Bronchial epithelial cell (primary cell): ENCODE data around the gene RASL10A. TPM values are rescaled to one million over a fixed set of nuclear protein-coding genes. Genes with fewer than 3 reads are reported as not detected.
A peak's percentile ranks its signal among the peaks of the same experiment; 100 is the strongest.

ENCODE experiments used
- DNase-seq: peaks from one replicate; pipeline ENCODE4 v3.0.0-alpha.2; 2010; ENCODE audit warnings: low read depth
- FAIRE-seq: peaks from 2 replicates; lab custom pipeline; 2011; peaks lifted over from hg19 to GRCh38; lab: Jason Lieb, UNC
- H3K27me3 ChIP-seq: 2 replicates; pipeline ENCODE4 v1.5.1; 2011; ENCODE audit warnings: low read length; ENCODE audit not compliant: control insufficient read depth, insufficient read depth
- H3K36me3 ChIP-seq: 2 replicates; pipeline ENCODE4 v1.5.1; 2011; ENCODE audit warnings: low read length; ENCODE audit not compliant: control insufficient read depth, insufficient read depth
- H3K4me3 ChIP-seq: 2 replicates; pipeline ENCODE4 v1.5.1; 2011; ENCODE audit warnings: mild to moderate bottlenecking, low read depth, low read length, control low read depth
- total RNA-seq: library from RNA; depleted of rRNA; stranded (reverse); fragments of >200 nt; gene quantifications from 2 replicates; pipeline ENCODE4 v1.2.1, GENCODE V29; 2014
- TF ChIP-seq, protein P1 (sequence below): IDR thresholded peaks from 2 replicates; pipeline ENCODE4 v1.5.1; 2011; ENCODE audit warnings: mild to moderate bottlenecking, moderate library complexity, low read length, control low read depth, inconsistent platforms; ENCODE audit not compliant: insufficient read depth, severe bottlenecking

The RASL10A gene
- total RNA-seq, 1 donor from 2014 or later, result not detected

DNA sequence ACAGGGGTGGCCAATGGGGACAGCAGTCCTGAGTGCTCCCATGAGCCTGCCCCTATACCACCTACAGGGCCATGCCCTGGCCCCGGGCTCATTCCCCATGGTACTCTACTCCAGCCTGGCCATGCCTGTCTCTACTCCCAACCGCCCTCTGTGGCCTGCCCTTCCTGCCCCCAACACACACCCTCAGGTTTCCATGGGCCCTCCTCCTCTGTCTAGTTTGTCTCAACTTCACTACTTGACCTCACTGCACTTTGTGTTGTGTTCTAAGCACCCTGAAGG lies 26.3 kb upstream of the RASL10A start:
- Histone ChIP-seq H3K4me3 (no peak overlapping the region), H3K27me3 (no peaks in the 10 kb centered on the region), H3K36me3 (peaks cover 22% of the 10 kb centered on the region)
- no peak for DNase-seq
- FAIRE-seq, result no peak
- TF ChIP-seq, protein P1, sequence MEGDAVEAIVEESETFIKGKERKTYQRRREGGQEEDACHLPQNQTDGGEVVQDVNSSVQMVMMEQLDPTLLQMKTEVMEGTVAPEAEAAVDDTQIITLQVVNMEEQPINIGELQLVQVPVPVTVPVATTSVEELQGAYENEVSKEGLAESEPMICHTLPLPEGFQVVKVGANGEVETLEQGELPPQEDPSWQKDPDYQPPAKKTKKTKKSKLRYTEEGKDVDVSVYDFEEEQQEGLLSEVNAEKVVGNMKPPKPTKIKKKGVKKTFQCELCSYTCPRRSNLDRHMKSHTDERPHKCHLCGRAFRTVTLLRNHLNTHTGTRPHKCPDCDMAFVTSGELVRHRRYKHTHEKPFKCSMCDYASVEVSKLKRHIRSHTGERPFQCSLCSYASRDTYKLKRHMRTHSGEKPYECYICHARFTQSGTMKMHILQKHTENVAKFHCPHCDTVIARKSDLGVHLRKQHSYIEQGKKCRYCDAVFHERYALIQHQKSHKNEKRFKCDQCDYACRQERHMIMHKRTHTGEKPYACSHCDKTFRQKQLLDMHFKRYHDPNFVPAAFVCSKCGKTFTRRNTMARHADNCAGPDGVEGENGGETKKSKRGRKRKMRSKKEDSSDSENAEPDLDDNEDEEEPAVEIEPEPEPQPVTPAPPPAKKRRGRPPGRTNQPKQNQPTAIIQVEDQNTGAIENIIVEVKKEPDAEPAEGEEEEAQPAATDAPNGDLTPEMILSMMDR, result no peak

DNA sequence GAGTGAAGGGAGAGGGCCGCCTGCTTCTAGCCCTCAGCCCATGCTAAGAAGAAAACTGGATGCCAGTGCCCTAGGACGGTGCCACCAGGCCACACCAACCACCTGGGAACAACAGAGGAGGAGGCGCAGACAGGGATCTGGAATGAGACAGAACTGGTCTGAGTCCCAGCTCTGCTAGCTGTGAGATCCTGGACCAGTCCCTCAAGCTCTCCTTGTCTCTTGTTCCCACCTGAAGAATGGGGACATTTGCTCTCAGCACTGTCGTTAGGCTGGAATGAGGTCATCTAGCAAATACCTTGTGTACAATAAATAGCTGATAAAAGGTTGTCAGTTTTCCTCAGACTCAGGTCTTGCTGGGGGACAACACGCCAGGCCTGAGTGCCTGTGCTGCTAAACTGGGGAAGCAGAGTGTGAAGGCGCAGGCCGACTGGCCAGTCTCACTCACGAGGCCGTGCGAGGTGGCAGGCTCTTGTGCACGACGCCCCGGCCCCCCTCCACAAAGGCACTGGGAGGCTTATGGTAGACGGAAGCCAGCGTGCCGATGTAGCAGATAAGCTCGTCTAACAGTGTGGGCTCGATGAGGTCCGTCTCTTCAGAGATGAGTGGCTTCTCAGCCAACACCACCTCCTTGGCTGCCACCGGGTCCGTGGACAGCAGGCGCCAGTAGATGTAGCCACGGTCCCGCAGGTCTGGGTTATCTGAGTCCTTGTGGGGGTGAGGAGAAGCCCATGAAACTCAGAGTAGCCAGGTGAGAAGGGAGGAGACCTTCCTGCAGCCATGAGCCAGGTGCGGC lies 25.8 kb upstream of the RASL10A start:
- no peak for FAIRE-seq
- DNase-seq, result no peak
- Histone ChIP-seq H3K36me3 (peaks cover 20% of the 10 kb centered on the region), H3K27me3 (no peaks in the 10 kb centered on the region), H3K4me3 (no peak overlapping the region)
- TF ChIP-seq, protein P1, result no peak

DNA sequence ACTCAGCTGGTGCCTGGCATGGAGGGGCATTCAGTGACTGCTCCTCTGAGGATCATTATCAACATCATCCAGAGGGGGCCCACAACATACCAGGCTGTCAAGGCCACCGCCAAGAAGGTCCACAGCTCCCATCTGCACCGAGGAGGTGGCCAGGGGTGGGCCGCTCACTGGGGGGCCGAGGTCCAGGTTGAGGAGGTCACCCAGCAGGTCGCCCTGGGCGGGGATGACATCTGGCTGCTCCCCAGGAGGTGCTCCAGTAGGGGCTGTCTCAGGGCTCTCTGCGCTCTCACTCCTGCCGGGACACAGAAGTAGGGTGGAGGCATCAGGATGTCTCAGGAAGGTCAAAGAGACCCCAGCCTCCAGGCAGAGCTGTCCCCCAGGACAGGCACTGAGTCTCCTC lies 25.1 kb upstream of the RASL10A start:
- FAIRE-seq, result no peak
- Histone ChIP-seq H3K36me3 (peaks cover 18% of the 10 kb centered on the region), H3K4me3 (no peak overlapping the region), H3K27me3 (no peaks in the 10 kb centered on the region)
- TF ChIP-seq, protein P1, result no peak
- DNase-seq, result no peak

DNA sequence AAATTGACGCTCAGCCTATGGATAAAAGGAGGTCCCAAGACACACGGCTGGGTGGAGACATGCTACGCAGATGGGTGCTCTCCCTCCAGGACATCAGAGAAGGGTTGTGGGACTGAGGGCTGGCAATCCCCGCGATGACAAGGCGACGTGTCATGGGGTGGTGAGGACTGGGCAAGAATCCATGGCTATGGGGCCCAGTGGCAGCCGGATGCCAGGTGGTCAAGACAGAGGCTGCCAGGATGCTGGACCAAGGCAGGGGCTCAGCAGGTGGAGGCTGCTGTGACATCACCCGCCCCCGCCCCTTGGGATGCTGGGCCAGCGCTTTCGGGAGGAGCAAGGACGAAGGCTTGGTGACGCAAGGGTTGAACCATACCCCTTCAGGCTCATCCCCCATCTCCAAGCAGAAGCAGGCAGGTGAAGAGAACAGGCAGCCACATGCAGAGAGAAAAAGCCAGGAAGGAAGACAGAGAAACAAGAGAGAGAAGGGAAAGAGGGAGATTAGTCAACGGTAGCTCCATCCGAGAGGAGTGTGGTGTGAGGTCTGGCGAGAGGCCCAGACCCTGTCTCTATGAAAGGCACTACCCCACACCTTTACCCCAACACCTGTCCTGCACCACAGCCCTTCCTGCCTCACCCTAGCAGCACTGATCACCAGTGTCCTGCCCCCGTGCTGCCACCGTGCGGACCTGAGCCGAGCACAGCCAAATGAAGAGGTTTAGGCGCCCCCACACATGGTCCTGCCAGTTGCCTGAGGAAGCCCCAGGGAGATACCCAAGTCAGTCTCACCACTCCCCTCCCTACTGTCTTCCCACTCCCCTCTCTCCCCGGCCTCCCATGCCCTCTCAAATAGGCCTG lies 24.1 kb upstream of the RASL10A start:
- H3K36me3 ChIP-seq, result peaks cover 18% of the 10 kb centered on the region
- no peak for FAIRE-seq
- TF ChIP-seq, protein P1, result peak; percentile 12

DNA sequence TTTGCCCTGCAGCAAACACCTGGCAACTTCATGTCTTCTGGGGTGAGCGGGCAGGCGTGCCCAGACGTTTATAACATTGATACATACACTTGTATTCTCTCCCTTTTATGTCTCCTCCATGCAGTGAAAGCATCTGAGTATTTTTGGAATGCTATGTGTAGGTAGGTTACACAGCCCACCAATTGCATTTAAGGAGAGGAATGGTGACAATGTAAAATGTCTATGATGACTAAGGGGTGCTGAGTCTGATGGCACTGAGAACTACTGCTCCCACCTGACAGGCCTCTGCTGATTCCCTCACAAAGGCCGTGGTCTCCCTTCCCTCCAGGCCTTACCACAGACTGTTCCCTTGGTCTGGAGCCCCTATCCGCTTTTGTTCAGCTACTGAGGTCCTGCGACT lies 22.9 kb upstream of the RASL10A start:
- TF ChIP-seq, protein P1, result no peak
- Histone ChIP-seq H3K27me3 (no peaks in the 10 kb centered on the region), H3K4me3 (no peak overlapping the region), H3K36me3 (peaks cover 20% of the 10 kb centered on the region)
- FAIRE-seq, result no peak
- DNase-seq, result no peak

More for the DNA sequence above, 24.1 kb upstream of the RASL10A start:
- DNase-seq, result peak; percentile 79
- no peaks in the 10 kb centered on the region for H3K27me3 ChIP-seq
- H3K4me3 ChIP-seq, result no peak overlapping the region
